ENCODE data around the gene CKLF.

DNA sequence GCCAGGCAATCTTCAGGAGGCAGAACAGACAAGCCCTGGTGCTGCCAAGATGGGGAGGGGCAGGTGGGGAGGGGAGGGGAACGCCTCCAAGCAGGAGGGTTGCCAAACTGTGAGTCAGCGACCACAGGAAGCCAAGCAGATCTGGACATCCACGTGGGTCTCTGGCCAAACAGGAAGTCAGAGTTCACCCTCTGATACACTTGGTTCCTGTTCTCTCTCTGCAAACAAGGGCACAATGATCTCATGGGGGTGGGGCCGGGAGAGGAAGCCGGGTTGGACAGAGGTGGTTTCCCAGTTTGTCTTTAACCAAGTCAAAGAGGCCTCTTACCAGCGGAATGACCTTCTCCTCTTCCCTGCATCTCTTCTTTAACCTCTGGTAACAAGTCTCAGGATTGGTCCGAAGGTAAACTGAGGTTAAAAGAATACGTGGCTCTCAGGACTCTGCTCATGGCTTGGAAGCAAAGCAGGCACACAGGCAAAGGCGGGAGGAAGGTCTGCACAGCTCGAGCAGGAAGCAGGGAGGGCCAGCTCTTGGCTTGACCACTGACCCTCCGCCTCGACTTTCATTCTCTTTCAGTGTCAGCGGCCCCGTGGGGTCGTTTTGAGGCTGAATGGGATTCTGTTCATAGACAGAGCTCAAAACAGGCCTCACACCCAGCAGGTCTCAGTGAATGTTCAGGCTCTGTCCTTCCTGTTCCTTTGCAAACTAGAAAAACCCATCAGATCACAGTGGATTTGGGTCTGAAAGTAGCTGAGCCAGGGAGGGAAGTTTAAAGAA is 35.4 kb upstream of the CKLF start:
- TF ChIP-seq, protein P1, sequence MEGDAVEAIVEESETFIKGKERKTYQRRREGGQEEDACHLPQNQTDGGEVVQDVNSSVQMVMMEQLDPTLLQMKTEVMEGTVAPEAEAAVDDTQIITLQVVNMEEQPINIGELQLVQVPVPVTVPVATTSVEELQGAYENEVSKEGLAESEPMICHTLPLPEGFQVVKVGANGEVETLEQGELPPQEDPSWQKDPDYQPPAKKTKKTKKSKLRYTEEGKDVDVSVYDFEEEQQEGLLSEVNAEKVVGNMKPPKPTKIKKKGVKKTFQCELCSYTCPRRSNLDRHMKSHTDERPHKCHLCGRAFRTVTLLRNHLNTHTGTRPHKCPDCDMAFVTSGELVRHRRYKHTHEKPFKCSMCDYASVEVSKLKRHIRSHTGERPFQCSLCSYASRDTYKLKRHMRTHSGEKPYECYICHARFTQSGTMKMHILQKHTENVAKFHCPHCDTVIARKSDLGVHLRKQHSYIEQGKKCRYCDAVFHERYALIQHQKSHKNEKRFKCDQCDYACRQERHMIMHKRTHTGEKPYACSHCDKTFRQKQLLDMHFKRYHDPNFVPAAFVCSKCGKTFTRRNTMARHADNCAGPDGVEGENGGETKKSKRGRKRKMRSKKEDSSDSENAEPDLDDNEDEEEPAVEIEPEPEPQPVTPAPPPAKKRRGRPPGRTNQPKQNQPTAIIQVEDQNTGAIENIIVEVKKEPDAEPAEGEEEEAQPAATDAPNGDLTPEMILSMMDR (IDR thresholded peaks at IDR 0.05) = no peak
- TF ChIP-seq POLR2A (IDR thresholded peaks at IDR 0.05) = peak; percentile 90
